Measurements from ENCODE around the gene GADD45B. TPM values are rescaled to one million over a fixed set of nuclear protein-coding genes. Genes with fewer than 3 reads are reported as not detected.

GADD45B gene
- total and polyA plus RNA-seq, 10 of the 15 experiments (the other 5 are each of a cell fraction or from before 2014, with no cell fraction given), result 2.4 to 180 (median 91.1) TPM

DNA sequence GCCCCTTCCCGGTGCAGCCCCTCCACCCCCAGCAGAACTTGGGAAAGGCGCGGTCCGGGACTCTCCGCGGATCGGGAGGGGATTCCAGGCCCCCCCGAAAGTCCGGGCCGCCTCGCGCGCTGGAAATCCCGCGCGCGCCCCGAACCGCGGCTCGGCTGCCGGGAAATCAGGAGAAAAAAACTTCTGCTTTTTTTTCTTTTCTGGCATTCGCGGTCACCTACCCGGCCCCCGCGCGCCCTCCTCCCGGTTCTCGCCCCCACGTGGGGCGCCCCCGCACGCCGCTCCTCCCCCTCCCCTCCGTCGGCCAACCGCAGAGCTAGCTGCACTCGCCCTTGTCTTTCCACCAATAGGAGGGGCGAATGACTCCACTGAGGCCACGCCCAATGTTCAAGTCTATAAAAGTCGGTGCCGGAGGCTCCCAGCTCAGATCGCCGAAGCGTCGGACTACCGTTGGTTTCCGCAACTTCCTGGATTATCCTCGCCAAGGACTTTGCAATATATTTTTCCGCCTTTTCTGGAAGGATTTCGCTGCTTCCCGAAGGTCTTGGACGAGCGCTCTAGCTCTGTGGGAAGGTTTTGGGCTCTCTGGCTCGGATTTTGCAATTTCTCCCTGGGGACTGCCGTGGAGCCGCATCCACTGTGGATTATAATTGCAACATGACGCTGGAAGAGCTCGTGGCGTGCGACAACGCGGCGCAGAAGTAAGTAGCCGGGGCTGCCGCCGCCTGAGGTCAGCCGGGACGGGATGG, at the start of gene GADD45B (continued):
- TF ChIP-seq, protein P1, sequence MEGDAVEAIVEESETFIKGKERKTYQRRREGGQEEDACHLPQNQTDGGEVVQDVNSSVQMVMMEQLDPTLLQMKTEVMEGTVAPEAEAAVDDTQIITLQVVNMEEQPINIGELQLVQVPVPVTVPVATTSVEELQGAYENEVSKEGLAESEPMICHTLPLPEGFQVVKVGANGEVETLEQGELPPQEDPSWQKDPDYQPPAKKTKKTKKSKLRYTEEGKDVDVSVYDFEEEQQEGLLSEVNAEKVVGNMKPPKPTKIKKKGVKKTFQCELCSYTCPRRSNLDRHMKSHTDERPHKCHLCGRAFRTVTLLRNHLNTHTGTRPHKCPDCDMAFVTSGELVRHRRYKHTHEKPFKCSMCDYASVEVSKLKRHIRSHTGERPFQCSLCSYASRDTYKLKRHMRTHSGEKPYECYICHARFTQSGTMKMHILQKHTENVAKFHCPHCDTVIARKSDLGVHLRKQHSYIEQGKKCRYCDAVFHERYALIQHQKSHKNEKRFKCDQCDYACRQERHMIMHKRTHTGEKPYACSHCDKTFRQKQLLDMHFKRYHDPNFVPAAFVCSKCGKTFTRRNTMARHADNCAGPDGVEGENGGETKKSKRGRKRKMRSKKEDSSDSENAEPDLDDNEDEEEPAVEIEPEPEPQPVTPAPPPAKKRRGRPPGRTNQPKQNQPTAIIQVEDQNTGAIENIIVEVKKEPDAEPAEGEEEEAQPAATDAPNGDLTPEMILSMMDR (IDR thresholded peaks at IDR 0.05 in 2 of 3, conservative IDR thresholded peaks at IDR 0.05 in 1 of 3; ENCODE audit: control insufficient read depth in 2 of 3, extremely low read depth in 1 of 3, insufficient read depth in 1 of 3, low read depth in 3 of 3, low read length in 3 of 3), result no peak
- TF ChIP-seq, protein P2, sequence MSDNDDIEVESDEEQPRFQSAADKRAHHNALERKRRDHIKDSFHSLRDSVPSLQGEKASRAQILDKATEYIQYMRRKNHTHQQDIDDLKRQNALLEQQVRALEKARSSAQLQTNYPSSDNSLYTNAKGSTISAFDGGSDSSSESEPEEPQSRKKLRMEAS (IDR thresholded peaks at IDR 0.05; ENCODE audit: low read depth, low read length), result peak; percentile 70
- TF ChIP-seq FOS (IDR thresholded peaks at IDR 0.05; ENCODE audit: borderline replicate concordance, extremely low read depth, insufficient read length) (no peak), MTA3 (IDR thresholded peaks at IDR 0.05; ENCODE audit: borderline replicate concordance, low read length) (peak; percentile 87), RUNX3 (IDR thresholded peaks at IDR 0.05; ENCODE audit: low read length) (peak; percentile 86), LARP7 (IDR thresholded peaks at IDR 0.05) (no peak), TCF7 (IDR thresholded peaks at IDR 0.05; ENCODE audit: borderline replicate concordance) (peak; percentile 60; the same call in 1 of the 2 replicates), MEF2B (IDR thresholded peaks at IDR 0.05; ENCODE audit: partially characterized antibody, poor library complexity, severe bottlenecking) (peak; percentile 82), RELA (IDR thresholded peaks at IDR 0.05; ENCODE audit: borderline replicate concordance, partially characterized antibody) (no peak), CBFB (IDR thresholded peaks at IDR 0.05; ENCODE audit: low read depth) (peak; percentile 100), ZBED1 (IDR thresholded peaks at IDR 0.05; ENCODE audit: borderline replicate concordance) (peak; percentile 99), ZSCAN29 (IDR thresholded peaks at IDR 0.05) (no peak), GATAD2B (conservative IDR thresholded peaks at IDR 0.05; ENCODE audit: low read depth) (0 out of 2 replicates have a peak, but pooled peaks have one; percentile 63)
- TF ChIP-seq, protein P3, sequence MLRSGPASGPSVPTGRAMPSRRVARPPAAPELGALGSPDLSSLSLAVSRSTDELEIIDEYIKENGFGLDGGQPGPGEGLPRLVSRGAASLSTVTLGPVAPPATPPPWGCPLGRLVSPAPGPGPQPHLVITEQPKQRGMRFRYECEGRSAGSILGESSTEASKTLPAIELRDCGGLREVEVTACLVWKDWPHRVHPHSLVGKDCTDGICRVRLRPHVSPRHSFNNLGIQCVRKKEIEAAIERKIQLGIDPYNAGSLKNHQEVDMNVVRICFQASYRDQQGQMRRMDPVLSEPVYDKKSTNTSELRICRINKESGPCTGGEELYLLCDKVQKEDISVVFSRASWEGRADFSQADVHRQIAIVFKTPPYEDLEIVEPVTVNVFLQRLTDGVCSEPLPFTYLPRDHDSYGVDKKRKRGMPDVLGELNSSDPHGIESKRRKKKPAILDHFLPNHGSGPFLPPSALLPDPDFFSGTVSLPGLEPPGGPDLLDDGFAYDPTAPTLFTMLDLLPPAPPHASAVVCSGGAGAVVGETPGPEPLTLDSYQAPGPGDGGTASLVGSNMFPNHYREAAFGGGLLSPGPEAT (IDR thresholded peaks at IDR 0.05; ENCODE audit: low read depth), result peak; percentile 87
- TF ChIP-seq, protein P4, sequence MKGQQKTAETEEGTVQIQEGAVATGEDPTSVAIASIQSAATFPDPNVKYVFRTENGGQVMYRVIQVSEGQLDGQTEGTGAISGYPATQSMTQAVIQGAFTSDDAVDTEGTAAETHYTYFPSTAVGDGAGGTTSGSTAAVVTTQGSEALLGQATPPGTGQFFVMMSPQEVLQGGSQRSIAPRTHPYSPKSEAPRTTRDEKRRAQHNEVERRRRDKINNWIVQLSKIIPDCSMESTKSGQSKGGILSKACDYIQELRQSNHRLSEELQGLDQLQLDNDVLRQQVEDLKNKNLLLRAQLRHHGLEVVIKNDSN (IDR thresholded peaks at IDR 0.05; ENCODE audit: borderline replicate concordance, extremely low read length, insufficient read depth, low read depth, low read length), result peak; percentile 75
- TF ChIP-seq, protein P5, sequence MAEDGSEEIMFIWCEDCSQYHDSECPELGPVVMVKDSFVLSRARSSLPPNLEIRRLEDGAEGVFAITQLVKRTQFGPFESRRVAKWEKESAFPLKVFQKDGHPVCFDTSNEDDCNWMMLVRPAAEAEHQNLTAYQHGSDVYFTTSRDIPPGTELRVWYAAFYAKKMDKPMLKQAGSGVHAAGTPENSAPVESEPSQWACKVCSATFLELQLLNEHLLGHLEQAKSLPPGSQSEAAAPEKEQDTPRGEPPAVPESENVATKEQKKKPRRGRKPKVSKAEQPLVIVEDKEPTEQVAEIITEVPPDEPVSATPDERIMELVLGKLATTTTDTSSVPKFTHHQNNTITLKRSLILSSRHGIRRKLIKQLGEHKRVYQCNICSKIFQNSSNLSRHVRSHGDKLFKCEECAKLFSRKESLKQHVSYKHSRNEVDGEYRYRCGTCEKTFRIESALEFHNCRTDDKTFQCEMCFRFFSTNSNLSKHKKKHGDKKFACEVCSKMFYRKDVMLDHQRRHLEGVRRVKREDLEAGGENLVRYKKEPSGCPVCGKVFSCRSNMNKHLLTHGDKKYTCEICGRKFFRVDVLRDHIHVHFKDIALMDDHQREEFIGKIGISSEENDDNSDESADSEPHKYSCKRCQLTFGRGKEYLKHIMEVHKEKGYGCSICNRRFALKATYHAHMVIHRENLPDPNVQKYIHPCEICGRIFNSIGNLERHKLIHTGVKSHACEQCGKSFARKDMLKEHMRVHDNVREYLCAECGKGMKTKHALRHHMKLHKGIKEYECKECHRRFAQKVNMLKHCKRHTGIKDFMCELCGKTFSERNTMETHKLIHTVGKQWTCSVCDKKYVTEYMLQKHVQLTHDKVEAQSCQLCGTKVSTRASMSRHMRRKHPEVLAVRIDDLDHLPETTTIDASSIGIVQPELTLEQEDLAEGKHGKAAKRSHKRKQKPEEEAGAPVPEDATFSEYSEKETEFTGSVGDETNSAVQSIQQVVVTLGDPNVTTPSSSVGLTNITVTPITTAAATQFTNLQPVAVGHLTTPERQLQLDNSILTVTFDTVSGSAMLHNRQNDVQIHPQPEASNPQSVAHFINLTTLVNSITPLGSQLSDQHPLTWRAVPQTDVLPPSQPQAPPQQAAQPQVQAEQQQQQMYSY (CRISPR knock-in tag; IDR thresholded peaks at IDR 0.05), result no peak
- TF ChIP-seq, protein P6, sequence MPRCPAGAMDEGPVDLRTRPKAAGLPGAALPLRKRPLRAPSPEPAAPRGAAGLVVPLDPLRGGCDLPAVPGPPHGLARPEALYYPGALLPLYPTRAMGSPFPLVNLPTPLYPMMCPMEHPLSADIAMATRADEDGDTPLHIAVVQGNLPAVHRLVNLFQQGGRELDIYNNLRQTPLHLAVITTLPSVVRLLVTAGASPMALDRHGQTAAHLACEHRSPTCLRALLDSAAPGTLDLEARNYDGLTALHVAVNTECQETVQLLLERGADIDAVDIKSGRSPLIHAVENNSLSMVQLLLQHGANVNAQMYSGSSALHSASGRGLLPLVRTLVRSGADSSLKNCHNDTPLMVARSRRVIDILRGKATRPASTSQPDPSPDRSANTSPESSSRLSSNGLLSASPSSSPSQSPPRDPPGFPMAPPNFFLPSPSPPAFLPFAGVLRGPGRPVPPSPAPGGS (IDR thresholded peaks at IDR 0.05; ENCODE audit: borderline replicate concordance, insufficient read depth, low read depth, low read length, poor library complexity, severe bottlenecking), result peak; percentile 43
- TF ChIP-seq, protein P7, sequence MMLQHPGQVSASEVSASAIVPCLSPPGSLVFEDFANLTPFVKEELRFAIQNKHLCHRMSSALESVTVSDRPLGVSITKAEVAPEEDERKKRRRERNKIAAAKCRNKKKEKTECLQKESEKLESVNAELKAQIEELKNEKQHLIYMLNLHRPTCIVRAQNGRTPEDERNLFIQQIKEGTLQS (IDR thresholded peaks at IDR 0.05; ENCODE audit: borderline replicate concordance, extremely low read depth, low read depth, low read length), result no peak
